Keratinocyte (primary cell): ENCODE data around the gene ALDH1A3. TPM values are rescaled to one million over a fixed set of nuclear protein-coding genes. Genes with fewer than 3 reads are reported as not detected.

Source experiments
- DNase-seq: peaks from one replicate; pipeline ENCODE4 v3.0.0-alpha.2; 2011; ENCODE audit warnings: low read depth, missing footprints, low spot score
- FAIRE-seq: peaks from 2 replicates; lab custom pipeline; 2011; peaks lifted over from hg19 to GRCh38; lab: Jason Lieb, UNC
- H2AFZ ChIP-seq: 2 replicates; pipeline ENCODE4 v1.6.0; 2012; ENCODE audit warnings: low read length, control low read depth, inconsistent platforms; ENCODE audit not compliant: control insufficient read depth
- H3K27ac ChIP-seq: 2 replicates; pipeline ENCODE4 v1.5.1; 2011; ENCODE audit warnings: low read length; ENCODE audit not compliant: control insufficient read depth, insufficient read depth
- H3K27me3 ChIP-seq: 3 replicates; pipeline ENCODE4 v1.6.0; 2011; ENCODE audit warnings: low read length; ENCODE audit not compliant: control insufficient read depth, insufficient read depth; ENCODE audit errors: extremely low read depth
- H3K36me3 ChIP-seq, 2 experiments: 2 replicates in 1 of 2; 3 replicates in 1 of 2; pipeline ENCODE4 v1.5.1; 2011; ENCODE audit warnings: low read length in 2 of 2, mild to moderate bottlenecking in 1 of 2; ENCODE audit not compliant: control insufficient read depth in 2 of 2, insufficient read depth in 2 of 2; ENCODE audit errors: extremely low read depth in 1 of 2
- H3K4me1 ChIP-seq: 3 replicates; pipeline ENCODE4 v1.5.1; 2011; ENCODE audit warnings: low read length; ENCODE audit not compliant: control insufficient read depth, insufficient read depth; ENCODE audit errors: extremely low read depth
- H3K4me2 ChIP-seq: 3 replicates; pipeline ENCODE4 v1.6.0; 2011; ENCODE audit warnings: low read depth, low read length; ENCODE audit not compliant: control insufficient read depth, insufficient read depth; ENCODE audit errors: extremely low read depth
- H3K4me3 ChIP-seq, 3 experiments: fragments of 200-600 bp in 1 of 3; sonication (generic) in 1 of 3; 2 replicates in 2 of 3; 3 replicates in 1 of 3; pipeline ENCODE4 v1.5.1; 2011 to 2016; ENCODE audit warnings: low read length in 3 of 3, mild to moderate bottlenecking in 3 of 3, control low read depth in 2 of 3, inconsistent platforms in 1 of 3, low read depth in 1 of 3, mixed read lengths in 1 of 3, mixed run types in 1 of 3, moderate library complexity in 1 of 3; ENCODE audit not compliant: control insufficient read depth in 2 of 3, insufficient read depth in 2 of 3; ENCODE audit errors: extremely low read depth in 1 of 3
- H3K79me2 ChIP-seq: 2 replicates; pipeline ENCODE4 v1.6.0; 2012; ENCODE audit warnings: low read length; ENCODE audit not compliant: control insufficient read depth, insufficient read depth
- H3K9ac ChIP-seq: 3 replicates; pipeline ENCODE4 v1.6.0; 2011; ENCODE audit warnings: low read length; ENCODE audit not compliant: control insufficient read depth, insufficient read depth; ENCODE audit errors: extremely low read depth
- H3K9me1 ChIP-seq: 3 replicates; pipeline ENCODE4 v1.6.0; 2011; ENCODE audit warnings: low read length; ENCODE audit not compliant: control insufficient read depth, insufficient read depth; ENCODE audit errors: extremely low read depth
- H3K9me3 ChIP-seq: 2 replicates; pipeline ENCODE4 v1.5.1; 2012; ENCODE audit warnings: low read depth, low read length; ENCODE audit not compliant: control insufficient read depth
- H4K20me1 ChIP-seq: 3 replicates; pipeline ENCODE4 v1.6.0; 2011; ENCODE audit warnings: low read length; ENCODE audit not compliant: control insufficient read depth, insufficient read depth; ENCODE audit errors: extremely low read depth
- EZH2 ChIP-seq: IDR thresholded peaks from one replicate; pipeline ENCODE4 v1.6.1; 2012; ENCODE audit warnings: inconsistent platforms, mild to moderate bottlenecking, low read length, moderate library complexity
- dilution Hi-C: fragments of 300-500 bp; cut with MboI; formaldehyde crosslinking; loops from one replicate; pipeline ENCODE4 v1.7.0; 2020; ENCODE audit warnings: low sequenced_read_pairs; ENCODE audit not compliant: extremely low pct_ligation_motif_present
- polyA plus RNA-seq, 5 experiments: library from polyadenylated mRNA; depleted of rRNA in 3 of 5; stranded (reverse) in 3 of 5; stranded (forward) in 1 of 5; unstranded in 1 of 5; fragments of >200 nt; gene quantifications; 1 replicate in 1 of 5; 2 replicates in 3 of 5; 3 replicates in 1 of 5; pipeline versions ENCODE4 v1.2.1 to v1.2.3, GENCODE V29; 2011 to 2012; ENCODE audit warnings: missing spikeins in 2 of 5, low read depth in 1 of 5, low replicate concordance in 1 of 5
- TF ChIP-seq, protein P1 (sequence below), 3 experiments: IDR thresholded peaks in 1 of 3; conservative IDR thresholded peaks in 1 of 3; optimal IDR thresholded peaks in 1 of 3; 2 replicates in 2 of 3; 3 replicates in 1 of 3; pipeline versions ENCODE3 to v1.5.1; 2011; ENCODE audit warnings: low read length in 3 of 3, mild to moderate bottlenecking in 3 of 3, moderate library complexity in 2 of 3, control low read depth in 1 of 3, inconsistent platforms in 1 of 3; ENCODE audit not compliant: insufficient read depth in 2 of 3; ENCODE audit errors: extremely low read depth in 1 of 3

The ALDH1A3 gene
- polyA plus RNA-seq, 1 donor (not counting 4 experiments of a cell fraction or from before 2014, with no cell fraction given): 218 TPM

DNA sequence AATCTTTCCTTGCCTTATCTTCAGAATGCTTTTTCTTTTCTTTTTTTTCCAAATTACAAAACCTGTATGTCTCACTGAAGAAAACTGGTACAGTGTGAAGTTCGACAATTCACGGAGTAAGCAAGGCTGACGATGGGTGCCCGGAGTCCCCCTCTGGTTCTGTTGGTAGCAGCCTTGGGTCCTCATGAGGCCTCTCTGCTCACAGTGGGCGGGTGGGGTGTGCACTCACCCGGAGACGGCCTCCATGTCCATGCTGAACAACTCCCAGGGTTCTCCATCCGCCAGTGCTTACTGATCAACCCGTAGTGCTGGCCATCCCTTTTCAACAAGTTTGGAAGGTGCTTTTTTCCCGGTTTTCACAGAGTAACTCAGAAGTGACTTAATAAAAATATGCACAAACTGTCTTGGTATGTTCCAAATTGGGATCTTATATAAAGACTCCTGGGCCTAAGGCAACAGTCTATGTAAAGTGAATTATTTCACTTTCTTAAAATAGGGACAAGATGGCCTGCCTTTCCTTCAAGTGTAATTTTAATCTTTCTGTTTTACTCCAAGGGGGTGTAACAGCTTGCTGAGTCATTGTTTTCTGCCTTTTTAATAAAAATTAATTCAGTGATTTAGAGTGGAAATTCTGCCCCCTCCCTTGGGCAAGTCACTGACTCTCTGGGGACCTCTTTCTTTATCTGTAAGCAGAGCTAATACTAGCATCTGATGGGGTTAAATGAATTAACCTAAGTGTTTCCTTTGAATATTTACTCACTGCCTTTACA is 63.2 kb downstream of the ALDH1A3 start:
- Histone ChIP-seq H3K4me3 (no peak overlapping the region), H3K9me1 (peaks cover 2% of the 10 kb centered on the region), H3K36me3 (no peaks in the 10 kb centered on the region), H3K4me2 (no peak overlapping the region), H3K79me2 (peaks cover 8% of the 10 kb centered on the region), H3K27ac (no peak overlapping the region), H2AFZ (no peak overlapping the region), H3K27me3 (no peaks in the 10 kb centered on the region), H4K20me1 (no peaks in the 10 kb centered on the region), H3K9ac (no peak overlapping the region), H3K9me3 (no peaks in the 10 kb centered on the region), H3K4me1 (no peaks in the 10 kb centered on the region)
- DNase-seq (no peak), FAIRE-seq (no peak)
- dilution Hi-C loops: no loop called here
- TF ChIP-seq, protein P1, sequence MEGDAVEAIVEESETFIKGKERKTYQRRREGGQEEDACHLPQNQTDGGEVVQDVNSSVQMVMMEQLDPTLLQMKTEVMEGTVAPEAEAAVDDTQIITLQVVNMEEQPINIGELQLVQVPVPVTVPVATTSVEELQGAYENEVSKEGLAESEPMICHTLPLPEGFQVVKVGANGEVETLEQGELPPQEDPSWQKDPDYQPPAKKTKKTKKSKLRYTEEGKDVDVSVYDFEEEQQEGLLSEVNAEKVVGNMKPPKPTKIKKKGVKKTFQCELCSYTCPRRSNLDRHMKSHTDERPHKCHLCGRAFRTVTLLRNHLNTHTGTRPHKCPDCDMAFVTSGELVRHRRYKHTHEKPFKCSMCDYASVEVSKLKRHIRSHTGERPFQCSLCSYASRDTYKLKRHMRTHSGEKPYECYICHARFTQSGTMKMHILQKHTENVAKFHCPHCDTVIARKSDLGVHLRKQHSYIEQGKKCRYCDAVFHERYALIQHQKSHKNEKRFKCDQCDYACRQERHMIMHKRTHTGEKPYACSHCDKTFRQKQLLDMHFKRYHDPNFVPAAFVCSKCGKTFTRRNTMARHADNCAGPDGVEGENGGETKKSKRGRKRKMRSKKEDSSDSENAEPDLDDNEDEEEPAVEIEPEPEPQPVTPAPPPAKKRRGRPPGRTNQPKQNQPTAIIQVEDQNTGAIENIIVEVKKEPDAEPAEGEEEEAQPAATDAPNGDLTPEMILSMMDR (optimal IDR thresholded peaks at IDR 0.05 in 1 of 3, IDR thresholded peaks at IDR 0.05 in 1 of 3, conservative IDR thresholded peaks at IDR 0.05 in 1 of 3; ENCODE audit: extremely low read depth in 1 of 3, insufficient read depth in 2 of 3, low read length in 3 of 3): no peak
- no peak for TF ChIP-seq EZH2

- DNase-seq: no peak
- dilution Hi-C loops: no loop called here
- Histone ChIP-seq H3K4me2 (no peak overlapping the region), H3K9me3 (no peaks in the 10 kb centered on the region), H4K20me1 (no peaks in the 10 kb centered on the region), H3K79me2 (peaks cover 8% of the 10 kb centered on the region), H3K9me1 (peaks cover 2% of the 10 kb centered on the region), H3K27ac (no peak overlapping the region), H3K9ac (no peak overlapping the region), H3K36me3 (no peaks in the 10 kb centered on the region), H3K4me3 (no peak overlapping the region), H3K27me3 (no peaks in the 10 kb centered on the region), H2AFZ (no peak overlapping the region), H3K4me1 (no peaks in the 10 kb centered on the region)
- TF ChIP-seq EZH2: no peak
- TF ChIP-seq, protein P1 (optimal IDR thresholded peaks at IDR 0.05 in 1 of 3, IDR thresholded peaks at IDR 0.05 in 1 of 3, conservative IDR thresholded peaks at IDR 0.05 in 1 of 3; ENCODE audit: extremely low read depth in 1 of 3, insufficient read depth in 2 of 3, low read length in 3 of 3): no peak
- FAIRE-seq: no peak
Observed at GRCh38 chr15:100944244-100944895, 64.7 kb downstream of the ALDH1A3 start.
